MM.1S (cell line): Measurements from ENCODE around the gene SMCO4.

Source experiments
- DNase-seq: peaks from one replicate; pipeline ENCODE4 v3.0.0-alpha.2; 2015
- H2AFZ ChIP-seq: fragments of 300-600 bp; sonication (generic); 2 replicates; pipeline ENCODE4 v1.6.0; 2016; ENCODE audit warnings: antibody characterized with exemption, low read length
- H3F3A ChIP-seq: fragments of 300-600 bp; sonication (generic); 2 replicates; pipeline ENCODE4 v1.6.1; 2016; ENCODE audit warnings: mild to moderate bottlenecking, antibody characterized with exemption, low read length, moderate library complexity, mixed read lengths; ENCODE audit not compliant: insufficient read depth
- H3K27ac ChIP-seq: fragments of 300-600 bp; sonication (generic); 2 replicates; pipeline ENCODE4 v1.5.1; 2016; ENCODE audit warnings: mild to moderate bottlenecking, low read length
- H3K27me3 ChIP-seq: fragments of 300-600 bp; sonication (generic); replicated peaks from 2 replicates; pipeline ENCODE4 v1.6.0; 2016; ENCODE audit warnings: low read length; ENCODE audit not compliant: insufficient read depth
- H3K36me3 ChIP-seq: fragments of 300-600 bp; sonication (generic); replicated peaks from 2 replicates; pipeline ENCODE4 v1.6.1; 2016; ENCODE audit warnings: mild to moderate bottlenecking, low read length, mixed read lengths; ENCODE audit not compliant: insufficient read depth
- H3K4me1 ChIP-seq: fragments of 300-600 bp; sonication (generic); 2 replicates; pipeline ENCODE4 v1.6.1; 2016; ENCODE audit warnings: low read length, mixed read lengths
- H3K4me2 ChIP-seq: fragments of 300-600 bp; sonication (generic); 2 replicates; pipeline ENCODE4 v1.6.0; 2016; ENCODE audit warnings: low read depth, low read length
- H3K4me3 ChIP-seq: fragments of 300-600 bp; sonication (generic); 2 replicates; pipeline ENCODE4 v1.5.1; 2016; ENCODE audit warnings: low read length, mixed read lengths
- H3K79me2 ChIP-seq: fragments of 300-600 bp; sonication (generic); 2 replicates; pipeline ENCODE4 v1.6.1; 2016; ENCODE audit warnings: mixed run types, low read length, mixed read lengths
- H3K9ac ChIP-seq: fragments of 300-600 bp; sonication (generic); 2 replicates; pipeline ENCODE4 v1.6.1; 2016; ENCODE audit warnings: low read length, mixed read lengths
- H3K9me2 ChIP-seq: fragments of 300-600 bp; sonication (generic); replicated peaks from 2 replicates; pipeline ENCODE4 v1.6.1; 2016; ENCODE audit warnings: mild to moderate bottlenecking, low read length, mixed read lengths; ENCODE audit not compliant: insufficient read depth
- H3K9me3 ChIP-seq: fragments of 300-600 bp; sonication (generic); replicated peaks from 2 replicates; pipeline ENCODE4 v1.6.1; 2016; ENCODE audit warnings: mild to moderate bottlenecking, low read length, mixed read lengths; ENCODE audit not compliant: insufficient read depth
- H4K20me1 ChIP-seq: fragments of 300-600 bp; sonication (generic); 2 replicates; pipeline ENCODE4 v1.6.1; 2016; ENCODE audit warnings: mild to moderate bottlenecking, low read length, moderate library complexity, mixed read lengths; ENCODE audit not compliant: insufficient read depth
- EZH2 ChIP-seq: fragments of 300-600 bp; sonication (generic); optimal IDR thresholded peaks from 2 replicates; pipeline ENCODE3; 2017; ENCODE audit warnings: low read depth, mild to moderate bottlenecking, antibody characterized with exemption, low read length, mixed read lengths
- EZH2phosphoT487 ChIP-seq: fragments of 300-600 bp; sonication (generic); IDR thresholded peaks from 2 replicates; pipeline ENCODE4 v1.6.1; 2018; ENCODE audit warnings: antibody characterized with exemption, low read length
- TF ChIP-seq, protein P1 (sequence below): fragments of 300-600 bp; sonication (generic); IDR thresholded peaks from 2 replicates; pipeline ENCODE4 v1.5.1; 2016; ENCODE audit warnings: antibody characterized with exemption, low read length, mixed read lengths

SMCO4 gene

GRCh38 chr11:93543292-93543977 lies at the start of gene SMCO4:
Gene SMCO4, minus strand, starts transcription at chr11:93543391. Its CDS starts 64,202 bp downstream, at chr11:93479189.
- H3K4me1 ChIP-seq = peaks cover 5% of the 10 kb centered on the region; the same call in 1 of the 2 replicates
- H3F3A ChIP-seq = no peaks in the 10 kb centered on the region
- peak; percentile 76 for DNase-seq
- no peaks in the 10 kb centered on the region for H3K9me3 ChIP-seq
- peak within 1 kb of the TSS; percentile 75 for H3K9ac ChIP-seq
- H3K4me3 ChIP-seq = peak within 1 kb of the TSS; percentile 78
- H2AFZ ChIP-seq = peak within 1 kb of the TSS; percentile 86
- H4K20me1 ChIP-seq = no peaks in the 10 kb centered on the region
- H3K27me3 ChIP-seq = no peaks in the 10 kb centered on the region
- no peaks in the 10 kb centered on the region for H3K9me2 ChIP-seq
- no peaks in the 10 kb centered on the region for H3K36me3 ChIP-seq
- TF ChIP-seq, protein P1, sequence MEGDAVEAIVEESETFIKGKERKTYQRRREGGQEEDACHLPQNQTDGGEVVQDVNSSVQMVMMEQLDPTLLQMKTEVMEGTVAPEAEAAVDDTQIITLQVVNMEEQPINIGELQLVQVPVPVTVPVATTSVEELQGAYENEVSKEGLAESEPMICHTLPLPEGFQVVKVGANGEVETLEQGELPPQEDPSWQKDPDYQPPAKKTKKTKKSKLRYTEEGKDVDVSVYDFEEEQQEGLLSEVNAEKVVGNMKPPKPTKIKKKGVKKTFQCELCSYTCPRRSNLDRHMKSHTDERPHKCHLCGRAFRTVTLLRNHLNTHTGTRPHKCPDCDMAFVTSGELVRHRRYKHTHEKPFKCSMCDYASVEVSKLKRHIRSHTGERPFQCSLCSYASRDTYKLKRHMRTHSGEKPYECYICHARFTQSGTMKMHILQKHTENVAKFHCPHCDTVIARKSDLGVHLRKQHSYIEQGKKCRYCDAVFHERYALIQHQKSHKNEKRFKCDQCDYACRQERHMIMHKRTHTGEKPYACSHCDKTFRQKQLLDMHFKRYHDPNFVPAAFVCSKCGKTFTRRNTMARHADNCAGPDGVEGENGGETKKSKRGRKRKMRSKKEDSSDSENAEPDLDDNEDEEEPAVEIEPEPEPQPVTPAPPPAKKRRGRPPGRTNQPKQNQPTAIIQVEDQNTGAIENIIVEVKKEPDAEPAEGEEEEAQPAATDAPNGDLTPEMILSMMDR = peak; percentile 52
- no peak for TF ChIP-seq EZH2
- H3K79me2 ChIP-seq = peaks cover 6% of the 10 kb centered on the region; the same call in 1 of the 2 replicates
- H3K4me2 ChIP-seq = peak within 1 kb of the TSS; percentile 86
- H3K27ac ChIP-seq = no peak within 1 kb of the TSS

GRCh38 chr11:93591247-93591898 lies 48.2 kb upstream of the SMCO4 start:
- TF ChIP-seq, protein P1 = no peak
- no peak for TF ChIP-seq EZH2phosphoT487
- TF ChIP-seq EZH2 = no peak
- Histone ChIP-seq H2AFZ (no peak overlapping the region), H3K9me2 (no peaks in the 10 kb centered on the region), H3K36me3 (no peaks in the 10 kb centered on the region), H3K4me3 (no peak overlapping the region), H3K27me3 (no peaks in the 10 kb centered on the region), H3K4me2 (no peak overlapping the region), H3K9ac (no peak overlapping the region), H3F3A (no peaks in the 10 kb centered on the region), H3K27ac (no peak overlapping the region), H3K79me2 (no peaks in the 10 kb centered on the region), H3K9me3 (no peaks in the 10 kb centered on the region), H3K4me1 (no peaks in the 10 kb centered on the region), H4K20me1 (no peaks in the 10 kb centered on the region)
- no peak for DNase-seq

GRCh38 chr11:93589347-93589746 lies 46.2 kb upstream of the SMCO4 start:
- H3F3A ChIP-seq = no peaks in the 10 kb centered on the region
- H2AFZ ChIP-seq = no peak overlapping the region
- H3K4me2 ChIP-seq = no peak overlapping the region
- no peaks in the 10 kb centered on the region for H3K9me2 ChIP-seq
- no peaks in the 10 kb centered on the region for H3K4me1 ChIP-seq
- no peaks in the 10 kb centered on the region for H4K20me1 ChIP-seq
- H3K79me2 ChIP-seq = no peaks in the 10 kb centered on the region
- DNase-seq = no peak
- H3K27me3 ChIP-seq = no peaks in the 10 kb centered on the region
- H3K27ac ChIP-seq = no peak overlapping the region
- TF ChIP-seq EZH2phosphoT487 (no peak), EZH2 (no peak)
- TF ChIP-seq, protein P1 = no peak
- H3K4me3 ChIP-seq = no peak overlapping the region
- H3K36me3 ChIP-seq = no peaks in the 10 kb centered on the region
- no peaks in the 10 kb centered on the region for H3K9me3 ChIP-seq
- no peak overlapping the region for H3K9ac ChIP-seq
